ENCODE data around the gene ABHD5. TPM values are rescaled to one million over a fixed set of nuclear protein-coding genes. Genes with fewer than 3 reads are reported as not detected.

ABHD5 gene
- total and polyA plus RNA-seq, 2 of the 8 experiments (the other 6 are each of a cell fraction or from before 2014, with no cell fraction given), result 10.5 to 16.4 TPM

- no peak for TF ChIP-seq KDM1A (IDR thresholded peaks at IDR 0.05; ENCODE audit: borderline replicate concordance, low read length)
- TF ChIP-seq TCF12 (IDR thresholded peaks at IDR 0.05; ENCODE audit: low read depth, low read length), result no peak
- no peak for TF ChIP-seq MAFK (IDR thresholded peaks at IDR 0.05; ENCODE audit: low read depth, low read length)
- no peak for TF ChIP-seq RBBP5 (IDR thresholded peaks at IDR 0.05; ENCODE audit: borderline replicate concordance, low read depth, low read length)
- no peak for TF ChIP-seq TAF7 (optimal IDR thresholded peaks at IDR 0.05; ENCODE audit: borderline replicate concordance, low read depth, low read length)
Measured at GRCh38 chr3:43782541-43782940, 91.8 kb downstream of the ABHD5 start (continued).

Other genes with a start within 250 kb of the ABHD5 start
- gene ANO10, start 68.9 kb upstream of the ABHD5 start, total RNA-seq (2021; fragmentation: NEBNext Ultra II Directional; extraction: Animal tissue kit (Norgen Biotek cat#: 25700)), result 53.2 and 53.6 TPM in 2 replicates
- 23.2 and 38.0 TPM in 2 replicates for gene ANO10, start 68.9 kb upstream of the ABHD5 start, polyA plus RNA-seq (2011; rRNA removed)